ENCODE data around the gene KRT81. TPM values are rescaled to one million over a fixed set of nuclear protein-coding genes. Genes with fewer than 3 reads are reported as not detected.

The KRT81 gene
- total RNA-seq, 1 donor from 2014 or later: 0.16 TPM

DNA sequence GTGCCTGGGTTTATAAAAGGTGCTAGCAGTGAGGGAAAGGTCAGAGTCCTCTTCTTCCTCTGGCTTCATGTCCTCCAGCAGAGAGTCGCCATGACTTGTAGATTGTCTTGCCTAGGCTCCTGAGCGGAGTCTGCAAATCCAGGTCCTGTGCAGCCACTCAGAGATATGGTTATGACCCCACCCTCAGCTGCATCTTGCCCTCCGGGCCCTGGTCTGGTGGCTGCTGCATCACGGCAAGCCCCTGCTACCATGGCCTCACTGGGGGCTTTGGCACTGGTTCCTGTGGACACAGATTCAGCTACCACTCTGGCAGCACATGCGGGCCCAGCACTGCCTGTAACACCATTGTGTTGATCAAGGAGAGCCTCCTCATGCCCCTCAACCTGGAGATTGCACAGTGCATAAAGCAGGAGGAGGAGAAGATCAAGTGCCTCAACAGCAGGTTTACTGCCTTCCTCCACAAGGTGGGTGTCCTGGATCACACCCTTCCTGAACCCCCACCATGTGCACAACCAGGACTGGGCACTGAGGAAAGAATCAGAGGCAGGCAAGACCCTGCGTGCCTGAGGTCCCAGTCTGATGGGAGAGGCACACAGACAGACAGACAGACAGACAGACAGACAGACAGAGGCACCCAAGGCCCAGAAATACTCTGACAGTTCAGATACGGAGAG, 27.4 kb downstream of the KRT81 start:
- Mint-ChIP-seq H3K27ac (no peak overlapping the region), H3K4me1 (peaks cover 23% of the 10 kb centered on the region), H3K9me3 (no peaks in the 10 kb centered on the region), H3K36me3 (no peaks in the 10 kb centered on the region), H3K4me3 (no peak overlapping the region), H3K27me3 (ENCODE audit: low read depth) (peaks cover 12% of the 10 kb centered on the region)
- TF ChIP-seq, protein P1, sequence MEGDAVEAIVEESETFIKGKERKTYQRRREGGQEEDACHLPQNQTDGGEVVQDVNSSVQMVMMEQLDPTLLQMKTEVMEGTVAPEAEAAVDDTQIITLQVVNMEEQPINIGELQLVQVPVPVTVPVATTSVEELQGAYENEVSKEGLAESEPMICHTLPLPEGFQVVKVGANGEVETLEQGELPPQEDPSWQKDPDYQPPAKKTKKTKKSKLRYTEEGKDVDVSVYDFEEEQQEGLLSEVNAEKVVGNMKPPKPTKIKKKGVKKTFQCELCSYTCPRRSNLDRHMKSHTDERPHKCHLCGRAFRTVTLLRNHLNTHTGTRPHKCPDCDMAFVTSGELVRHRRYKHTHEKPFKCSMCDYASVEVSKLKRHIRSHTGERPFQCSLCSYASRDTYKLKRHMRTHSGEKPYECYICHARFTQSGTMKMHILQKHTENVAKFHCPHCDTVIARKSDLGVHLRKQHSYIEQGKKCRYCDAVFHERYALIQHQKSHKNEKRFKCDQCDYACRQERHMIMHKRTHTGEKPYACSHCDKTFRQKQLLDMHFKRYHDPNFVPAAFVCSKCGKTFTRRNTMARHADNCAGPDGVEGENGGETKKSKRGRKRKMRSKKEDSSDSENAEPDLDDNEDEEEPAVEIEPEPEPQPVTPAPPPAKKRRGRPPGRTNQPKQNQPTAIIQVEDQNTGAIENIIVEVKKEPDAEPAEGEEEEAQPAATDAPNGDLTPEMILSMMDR (IDR thresholded peaks at IDR 0.05; ENCODE audit: unreplicated experiment): no peak
- no peak for DNase-seq (ENCODE audit: low spot score in 2 of 2, unreplicated experiment in 2 of 2)

DNA sequence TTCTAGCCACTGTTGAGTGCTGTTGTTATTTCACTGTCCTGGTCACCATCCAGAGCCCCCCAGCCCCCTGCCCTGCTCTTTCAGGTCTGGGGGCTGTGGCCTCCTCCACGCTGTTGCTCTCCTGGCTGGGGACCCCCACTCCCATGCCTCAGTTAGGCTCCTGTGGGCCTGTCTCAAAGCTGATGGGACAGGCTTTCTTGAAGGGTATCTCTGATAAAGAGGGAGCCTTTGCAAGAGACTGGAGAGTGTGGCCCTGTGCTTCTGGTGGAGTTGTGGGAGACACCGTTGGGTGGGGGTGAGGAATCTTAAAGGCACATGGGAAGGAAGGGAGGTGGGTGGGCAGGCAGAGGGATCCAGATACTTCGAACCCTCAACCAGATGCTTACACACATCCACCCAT, 29.0 kb downstream of the KRT81 start:
- peaks cover 26% of the 10 kb centered on the region for H3K27me3 Mint-ChIP-seq (ENCODE audit: low read depth)
- no peak for DNase-seq (ENCODE audit: low spot score in 2 of 2, unreplicated experiment in 2 of 2)
- TF ChIP-seq, protein P1 (IDR thresholded peaks at IDR 0.05; ENCODE audit: unreplicated experiment): no peak
- no peaks in the 10 kb centered on the region for H3K9me3 Mint-ChIP-seq
- H3K4me1 Mint-ChIP-seq: peaks cover 23% of the 10 kb centered on the region
- no peak overlapping the region for H3K27ac Mint-ChIP-seq
- H3K4me3 Mint-ChIP-seq: no peak overlapping the region
- no peaks in the 10 kb centered on the region for H3K36me3 Mint-ChIP-seq

DNA sequence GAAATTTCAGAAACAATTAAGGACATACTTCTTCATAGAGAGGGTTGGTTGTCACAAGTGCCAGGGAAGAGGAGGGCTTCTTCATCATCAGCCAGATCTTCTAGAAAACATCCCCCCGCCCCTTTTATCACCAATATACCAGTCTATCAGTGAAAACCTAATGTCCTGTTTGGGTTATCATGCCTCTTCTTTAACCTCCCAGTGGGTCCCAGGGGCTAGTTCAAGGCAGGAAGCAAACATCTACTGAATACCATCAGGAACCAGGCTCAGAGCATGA, 30.2 kb downstream of the KRT81 start:
- Mint-ChIP-seq H3K9me3 (no peaks in the 10 kb centered on the region), H3K27me3 (ENCODE audit: low read depth) (peaks cover 38% of the 10 kb centered on the region), H3K36me3 (no peaks in the 10 kb centered on the region), H3K4me3 (no peak overlapping the region), H3K27ac (no peak overlapping the region), H3K4me1 (peaks cover 23% of the 10 kb centered on the region)
- TF ChIP-seq, protein P1 (IDR thresholded peaks at IDR 0.05; ENCODE audit: unreplicated experiment): no peak
- DNase-seq (ENCODE audit: low spot score in 2 of 2, unreplicated experiment in 2 of 2): no peak

DNA sequence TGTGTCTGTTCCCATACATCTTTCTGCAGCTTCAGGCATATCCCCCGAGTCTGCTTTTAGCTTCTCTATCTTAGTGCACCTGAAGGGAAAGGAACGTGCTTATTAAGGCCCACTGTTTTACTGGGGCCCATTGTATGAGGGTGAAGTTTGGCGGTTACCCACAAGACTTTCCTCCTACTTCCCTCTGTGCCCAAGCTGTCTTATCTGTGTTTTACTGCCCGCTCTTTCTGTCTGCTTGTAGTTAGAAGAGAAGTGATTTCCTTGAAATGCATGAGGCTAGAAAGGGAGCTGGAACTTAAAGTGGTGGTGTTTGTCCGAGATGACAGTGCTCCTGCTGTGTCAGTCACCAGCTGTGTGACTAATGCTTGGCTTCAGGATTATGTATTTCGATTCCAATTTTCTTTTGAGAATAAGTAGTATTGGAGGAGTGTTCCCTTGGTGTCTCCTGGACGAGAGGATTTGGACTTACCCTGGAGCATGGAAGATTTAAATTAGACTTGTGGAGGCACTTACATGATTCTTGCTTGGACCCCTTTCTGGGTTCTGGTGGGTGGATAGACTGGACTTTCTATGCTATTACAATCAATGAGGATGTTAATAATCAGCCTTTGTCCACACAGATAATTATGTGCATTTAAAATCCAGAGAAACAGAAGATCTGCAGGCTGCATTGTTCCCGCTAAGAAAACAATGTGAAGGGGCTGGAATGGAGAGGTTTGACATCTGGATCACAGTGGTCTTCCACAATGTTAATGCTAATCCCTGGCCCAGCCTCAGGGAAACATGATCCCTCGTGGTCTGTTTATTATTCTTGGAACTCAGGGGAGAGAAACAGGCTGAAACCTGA, 30.8 kb downstream of the KRT81 start:
- Mint-ChIP-seq H3K27me3 (ENCODE audit: low read depth) (peaks cover 43% of the 10 kb centered on the region), H3K27ac (no peak overlapping the region), H3K4me1 (peaks cover 23% of the 10 kb centered on the region), H3K36me3 (no peaks in the 10 kb centered on the region), H3K9me3 (no peaks in the 10 kb centered on the region), H3K4me3 (no peak overlapping the region)
- DNase-seq (ENCODE audit: low spot score in 2 of 2, unreplicated experiment in 2 of 2): no peak
- TF ChIP-seq, protein P1 (IDR thresholded peaks at IDR 0.05; ENCODE audit: unreplicated experiment): no peak

DNA sequence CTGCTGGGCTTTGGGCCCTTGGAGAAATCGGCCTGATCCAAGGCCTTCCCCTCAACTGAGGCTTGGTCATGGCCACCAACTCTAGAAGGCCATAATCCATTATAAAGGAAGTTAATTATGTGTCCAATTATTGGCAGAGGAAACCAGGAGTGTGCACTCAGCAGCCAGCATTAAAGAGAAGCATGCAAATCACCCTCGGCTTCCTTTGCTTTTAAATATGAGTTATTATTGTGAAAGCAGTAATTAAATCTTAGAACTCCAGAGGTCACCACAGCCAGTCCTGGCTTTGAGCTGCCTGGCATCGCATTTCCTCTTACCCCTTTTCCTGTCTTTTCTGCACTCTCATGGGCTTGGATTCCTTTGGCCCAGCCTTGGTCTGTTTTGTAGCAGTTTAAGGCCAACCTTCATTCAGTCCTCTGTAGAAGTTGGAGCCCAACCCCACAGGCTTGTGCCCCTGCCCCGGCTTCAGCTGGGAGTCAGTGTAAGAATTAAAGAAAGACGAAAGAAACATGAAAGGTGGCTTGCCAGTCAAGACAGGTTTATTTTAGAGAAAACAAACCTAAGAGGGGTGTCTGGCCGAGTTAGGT, 31.6 kb downstream of the KRT81 start:
- Mint-ChIP-seq H3K4me1 (peaks cover 23% of the 10 kb centered on the region), H3K36me3 (no peaks in the 10 kb centered on the region), H3K27me3 (ENCODE audit: low read depth) (peaks cover 52% of the 10 kb centered on the region), H3K4me3 (no peak overlapping the region), H3K27ac (no peak overlapping the region), H3K9me3 (no peaks in the 10 kb centered on the region)
- TF ChIP-seq, protein P1 (IDR thresholded peaks at IDR 0.05; ENCODE audit: unreplicated experiment): no peak
- DNase-seq (ENCODE audit: low spot score in 2 of 2, unreplicated experiment in 2 of 2): no peak
